HG02798 (cell line): ENCODE data around the gene ZBTB7A.

ENCODE experiments used
- ATAC-seq: cut with Tn5 transposase; IDR thresholded peaks from one replicate; pipeline ENCODE4 v1.9.1; 2021; ENCODE audit warnings: mild to moderate bottlenecking; ENCODE audit not compliant: unreplicated experiment, poor library complexity

ZBTB7A gene

DNA sequence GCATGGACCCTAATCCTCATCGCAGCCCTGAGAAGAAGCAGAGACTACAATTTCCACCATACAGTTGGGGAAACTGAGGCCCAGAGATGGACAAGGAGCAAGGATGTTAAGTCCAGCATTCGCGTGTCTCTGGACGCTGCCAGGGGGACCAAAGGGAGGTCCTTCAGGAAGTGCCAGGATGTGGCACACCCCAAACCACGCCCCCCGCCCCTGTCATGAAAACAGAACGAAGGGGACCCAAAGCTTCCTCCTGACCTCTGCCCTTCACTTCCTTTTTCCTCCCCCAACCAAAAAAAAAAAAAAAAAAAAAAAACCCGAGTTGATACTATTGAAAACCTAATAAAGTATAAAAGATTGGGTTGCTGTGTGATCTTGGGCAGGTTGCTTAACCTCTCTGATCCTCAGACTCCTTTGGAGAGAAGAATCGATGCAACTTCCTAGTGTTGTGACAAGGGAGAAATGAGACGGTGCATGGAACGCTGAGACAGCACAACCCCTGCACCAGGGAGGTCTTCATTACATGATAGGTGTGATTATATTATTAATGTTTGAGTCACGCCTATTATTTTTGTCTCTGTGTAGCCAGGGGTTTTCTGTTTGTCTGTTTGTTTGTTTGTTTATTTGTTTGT lies 2.7 kb upstream of the ZBTB7A start:
- ATAC-seq: no peak

- ATAC-seq: no peak
Measured at GRCh38 chr19:4068047-4068966, 1.6 kb upstream of the ZBTB7A start.

- no peak for ATAC-seq
Measured at GRCh38 chr19:4067396-4068046, 822 bp upstream of the ZBTB7A start.

DNA sequence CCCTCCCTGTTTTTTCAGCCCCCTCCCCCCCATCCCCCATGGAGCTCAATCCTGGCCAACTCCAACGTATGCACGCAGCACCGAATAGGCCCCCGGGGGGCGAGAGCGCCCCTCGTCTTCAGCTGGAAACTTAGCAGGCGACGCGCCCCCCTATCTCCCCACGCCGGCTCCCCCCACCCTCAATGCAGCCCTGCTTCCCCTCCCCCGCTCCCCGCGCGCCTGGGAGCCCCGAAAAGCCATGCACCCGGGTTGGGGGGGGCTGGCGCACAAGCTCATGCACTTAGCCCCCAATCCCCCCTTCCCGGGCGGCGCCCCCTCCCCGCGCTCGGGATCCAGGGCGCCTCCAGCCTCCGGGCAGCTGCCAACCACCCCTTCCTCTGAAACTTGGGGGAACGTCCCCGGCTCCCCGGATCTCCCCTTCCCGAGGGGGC lies 508 bp downstream of the ZBTB7A start:
- ATAC-seq: no peak

DNA sequence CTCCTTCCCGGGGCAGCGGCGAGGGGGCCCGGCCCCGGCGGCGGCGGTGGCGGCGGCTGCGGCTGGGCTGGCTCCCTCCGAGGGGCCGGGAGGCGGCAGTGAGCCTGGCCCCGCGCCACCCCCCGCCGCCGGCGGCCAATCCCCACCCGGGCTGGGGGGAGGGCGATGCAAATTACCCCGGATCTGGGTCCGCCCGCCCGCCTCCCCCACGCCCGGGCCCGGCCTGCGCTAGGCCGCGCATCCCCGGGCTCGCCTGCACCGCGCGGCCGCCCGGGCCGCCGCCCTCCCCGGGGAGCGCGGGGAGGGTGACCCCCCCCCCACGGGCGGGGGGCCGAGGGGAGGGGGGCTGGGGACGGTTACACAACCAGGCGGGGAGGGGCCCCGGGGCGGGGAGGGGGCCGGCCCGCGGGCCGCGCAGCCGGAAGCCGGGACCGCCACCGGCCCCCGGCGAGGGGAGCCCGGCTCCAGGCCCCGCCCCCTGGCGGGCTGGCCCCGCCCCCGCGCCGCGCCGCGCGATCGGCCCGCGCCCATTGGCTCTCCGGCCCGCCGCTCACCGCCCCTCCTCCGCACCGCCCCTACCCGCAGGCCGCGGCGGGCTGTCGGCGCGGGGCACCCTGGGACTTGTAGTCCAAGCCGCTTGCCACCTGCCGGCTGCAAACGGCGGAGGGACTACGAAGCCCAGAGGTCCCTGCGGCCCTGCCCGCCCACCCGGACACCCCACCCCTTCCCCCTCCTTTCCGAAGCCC lies 1.1 kb downstream of the ZBTB7A start:
- peak; percentile 83 for ATAC-seq

DNA sequence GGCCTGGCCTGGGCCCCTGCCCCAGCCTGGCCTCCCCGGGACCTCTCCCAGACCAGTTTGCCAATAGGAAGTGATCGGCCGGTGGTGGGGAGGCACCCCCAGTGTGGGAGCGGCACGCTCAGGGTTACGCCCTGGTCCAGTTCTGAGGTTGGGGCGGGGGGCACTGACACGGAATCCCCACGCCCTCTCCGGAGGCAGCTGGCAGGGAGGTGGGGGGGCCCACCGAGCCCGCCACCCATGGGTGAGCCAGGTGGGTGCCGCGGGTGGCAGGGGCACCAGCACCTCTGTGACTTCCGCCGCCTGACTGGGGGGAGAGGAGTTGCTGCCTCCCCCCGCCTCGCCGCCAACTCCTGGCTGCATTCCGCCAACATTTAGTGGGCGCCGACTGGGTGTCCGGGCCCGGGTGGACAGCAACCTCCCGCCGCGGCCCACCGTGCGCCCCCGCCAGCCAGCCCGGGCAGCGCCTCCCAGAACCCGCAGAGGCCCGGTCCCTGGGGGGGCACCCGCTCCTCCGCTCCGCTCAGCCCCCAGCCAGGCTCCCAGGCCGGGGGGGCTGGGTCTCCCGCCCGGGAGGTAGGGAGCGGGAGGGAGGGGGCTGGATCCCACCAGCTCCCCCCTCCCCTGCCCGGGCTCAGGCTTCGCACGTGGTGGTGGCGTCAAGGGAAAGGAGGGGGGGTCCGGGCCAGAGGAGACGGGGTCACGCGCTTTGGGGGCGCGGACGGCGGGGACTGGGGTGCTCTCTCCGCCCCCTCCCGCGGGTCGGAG lies 2.0 kb downstream of the ZBTB7A start:
- no peak for ATAC-seq

DNA sequence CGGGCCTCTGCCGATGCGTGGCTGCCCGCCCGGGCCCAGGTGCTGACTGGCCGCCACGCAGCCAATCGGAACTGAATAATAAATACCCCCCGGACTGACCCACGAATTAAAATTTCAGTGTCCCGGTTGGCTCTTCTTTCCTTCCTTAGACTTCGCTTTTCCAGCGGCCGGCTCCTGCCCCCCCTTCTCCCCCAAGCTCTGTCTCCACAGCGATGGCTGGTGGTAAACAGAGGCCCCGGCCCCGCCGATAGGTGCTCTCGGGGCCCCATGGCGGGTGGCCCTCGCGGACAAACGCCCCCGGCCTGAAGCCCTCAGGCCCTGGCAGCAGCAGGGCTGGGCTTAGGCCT lies 2.6 kb downstream of the ZBTB7A start:
- ATAC-seq: no peak

GRCh38 chr19:4063369-4064148 lies 3.1 kb downstream of the ZBTB7A start:
- ATAC-seq: no peak

DNA sequence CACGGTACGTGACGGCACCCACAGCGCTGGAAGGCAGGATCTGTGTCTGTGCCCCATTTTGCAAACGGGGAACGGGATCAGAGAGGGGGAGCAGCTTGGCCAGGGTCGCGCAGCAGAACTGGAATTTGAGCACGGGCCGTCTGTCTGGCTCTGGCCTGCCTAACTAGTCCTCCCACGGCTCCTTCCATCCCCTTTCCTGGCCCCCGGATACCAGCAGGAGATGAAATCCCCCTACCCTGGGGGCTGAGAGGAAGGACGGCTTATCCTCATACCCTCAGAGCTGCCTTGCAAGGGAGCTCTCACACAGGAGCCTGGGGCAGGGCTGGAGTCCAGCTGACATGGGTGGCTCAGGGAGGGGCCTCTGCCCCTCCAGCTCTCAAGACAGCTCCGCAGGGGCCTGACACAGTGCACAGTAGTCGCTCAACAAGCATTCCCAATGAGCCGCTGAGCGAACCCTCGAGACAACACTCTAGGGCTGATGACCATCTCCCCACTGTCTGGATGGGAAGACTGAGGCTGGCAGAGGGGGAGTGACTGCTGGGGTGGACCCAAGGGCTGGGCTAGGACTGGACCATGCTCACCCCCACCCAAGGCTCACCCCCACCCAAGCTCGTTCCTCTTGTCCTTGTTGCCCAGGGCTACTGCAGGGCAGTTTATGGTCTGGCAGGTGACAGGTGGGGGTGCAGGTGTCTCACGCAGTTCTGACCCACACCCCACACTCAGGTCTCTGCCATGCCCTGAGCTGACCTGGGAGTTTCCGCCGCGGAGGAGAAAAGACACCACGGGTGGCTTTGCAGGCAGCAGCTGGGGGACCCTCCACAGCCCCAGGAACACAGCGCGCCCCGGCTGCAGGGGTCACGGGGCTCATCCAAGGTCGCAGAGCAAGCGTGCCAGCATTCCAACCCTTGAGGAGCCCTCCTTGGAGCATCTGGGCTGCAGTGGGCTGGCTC lies 4.0 kb downstream of the ZBTB7A start:
- no peak for ATAC-seq

- ATAC-seq: no peak
Measured at GRCh38 chr19:4061683-4062418, 4.8 kb downstream of the ZBTB7A start.

DNA sequence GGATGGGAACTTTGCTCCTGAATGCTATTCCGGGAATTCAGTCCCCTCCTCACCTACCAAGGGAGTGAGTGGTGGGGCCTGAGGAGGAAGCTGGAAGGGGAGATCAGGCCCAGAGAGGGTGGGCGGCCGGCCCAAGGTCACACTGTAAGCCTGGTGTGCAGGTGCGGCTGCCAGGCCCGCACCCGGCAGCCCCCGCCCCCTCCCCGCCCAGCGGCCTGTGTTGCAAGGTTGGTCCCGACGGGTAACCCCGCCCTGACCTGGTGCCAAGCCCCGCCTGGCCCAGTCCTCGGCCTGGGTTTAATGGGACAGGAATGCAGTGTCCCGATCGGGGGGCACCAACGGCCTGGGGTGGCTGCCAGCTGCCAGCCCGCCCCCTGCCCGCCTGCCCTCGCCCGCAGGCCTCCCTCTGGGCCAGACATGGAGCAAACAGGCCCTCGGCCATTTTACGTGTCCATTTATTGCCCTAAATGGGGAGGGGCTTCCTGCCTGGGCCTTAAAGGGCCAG lies 5.5 kb downstream of the ZBTB7A start:
- no peak for ATAC-seq

GRCh38 chr19:4060621-4061177 lies 6.0 kb downstream of the ZBTB7A start:
- ATAC-seq: no peak

DNA sequence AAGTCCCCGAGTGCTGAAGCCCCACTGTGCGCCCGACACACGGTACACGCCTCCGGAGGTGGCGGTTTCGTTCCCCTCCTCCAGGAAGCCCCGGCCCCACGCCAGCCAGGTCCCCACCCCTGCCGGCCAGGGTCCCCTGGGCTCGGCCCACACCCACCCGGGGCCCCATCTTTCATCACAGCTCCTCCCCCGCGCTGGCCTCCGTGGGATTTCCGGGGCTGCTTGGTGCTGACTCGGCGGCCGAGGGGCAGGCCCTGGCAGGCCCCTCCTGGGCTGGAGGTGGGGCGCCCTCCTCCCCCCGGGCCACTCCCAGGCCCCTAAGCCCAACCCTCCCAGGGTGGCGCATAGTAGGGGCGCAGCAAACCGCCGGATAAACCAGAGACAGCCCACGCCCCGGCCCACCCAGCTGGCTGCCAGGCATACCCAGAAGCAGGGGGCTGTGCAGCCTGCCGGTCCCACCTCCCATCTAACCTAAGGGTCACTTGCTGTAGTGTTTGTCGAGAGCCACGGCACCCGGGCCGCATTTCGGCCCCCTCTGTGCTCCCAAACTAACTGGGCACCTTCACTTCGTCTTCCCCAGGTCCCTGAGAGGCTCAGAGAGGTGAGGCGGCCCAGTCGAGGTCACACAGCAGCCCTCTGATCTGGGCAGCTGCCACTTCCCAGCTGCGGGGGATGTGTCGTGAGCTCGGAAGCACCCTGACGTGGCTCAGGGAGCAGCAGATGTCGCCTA lies 6.6 kb downstream of the ZBTB7A start:
- ATAC-seq: peak; percentile 50

GRCh38 chr19:4059453-4059871 lies 7.2 kb downstream of the ZBTB7A start:
- ATAC-seq: peak; percentile 2

DNA sequence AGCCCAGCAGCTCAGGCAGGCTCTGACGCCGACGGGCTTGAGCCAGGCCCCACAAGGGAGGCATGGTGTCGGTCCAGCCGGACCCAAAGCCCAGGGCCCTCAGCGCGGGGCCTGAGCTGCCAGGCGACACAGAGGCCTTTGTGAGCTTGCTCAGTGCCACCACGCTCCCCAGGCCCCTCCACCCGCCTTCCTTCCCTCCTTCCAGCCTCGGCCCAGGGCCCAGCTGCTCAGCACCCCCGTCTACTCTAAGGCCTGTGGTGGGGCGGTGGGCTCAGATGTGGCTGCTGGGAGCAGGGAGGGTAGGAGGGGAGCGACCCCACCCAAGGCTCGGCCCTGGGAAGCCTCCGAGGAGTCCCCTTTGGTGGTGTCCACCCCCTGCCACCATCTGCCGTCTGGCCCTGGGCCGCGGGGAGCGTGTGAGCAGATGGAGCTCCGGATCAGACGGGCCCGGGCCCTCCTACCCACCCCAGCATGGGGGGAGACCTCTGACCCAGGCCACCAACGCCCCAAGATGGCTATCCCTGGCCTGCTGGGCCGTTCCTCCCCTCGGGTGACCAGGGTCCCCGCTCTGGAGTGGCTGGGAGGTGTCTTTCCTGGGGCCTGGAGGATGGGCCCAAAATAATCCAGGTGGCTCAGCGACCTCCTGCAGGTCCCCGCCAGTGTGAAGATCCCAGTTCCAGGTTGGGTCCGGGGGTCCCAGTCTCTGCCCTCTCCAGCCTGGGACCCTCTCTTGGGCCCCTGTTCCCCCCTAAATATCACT lies 7.8 kb downstream of the ZBTB7A start:
- no peak for ATAC-seq
